Kidney epithelial cell (primary cell): ENCODE results near the gene PPCDC. TPM values are rescaled to one million over a fixed set of nuclear protein-coding genes. Genes with fewer than 3 reads are reported as not detected.

ENCODE experiments used
- DNase-seq: peaks from one replicate; pipeline ENCODE4 v3.0.0-alpha.2; 2010; ENCODE audit warnings: low read depth
- H3K27me3 ChIP-seq: 2 replicates; pipeline ENCODE4 v1.6.0; 2011; ENCODE audit warnings: low read length; ENCODE audit not compliant: control insufficient read depth, insufficient read depth
- H3K36me3 ChIP-seq: 2 replicates; pipeline ENCODE4 v1.5.1; 2011; ENCODE audit warnings: low read length; ENCODE audit not compliant: control insufficient read depth, insufficient read depth
- H3K4me3 ChIP-seq: 2 replicates; pipeline ENCODE4 v1.5.1; 2011; ENCODE audit warnings: low read depth, mild to moderate bottlenecking, control low read depth, low read length
- CTCF ChIP-seq: IDR thresholded peaks from 2 replicates; pipeline ENCODE4 v1.5.1; 2011; ENCODE audit warnings: mild to moderate bottlenecking, moderate library complexity, low read length, control low read depth, inconsistent platforms; ENCODE audit not compliant: insufficient read depth, poor library complexity, severe bottlenecking
- total RNA-seq: library from RNA; depleted of rRNA; stranded (reverse); fragments of >200 nt; gene quantifications from 2 replicates; pipeline ENCODE4 v1.2.3, GENCODE V29; 2015

The PPCDC gene
- total RNA-seq, 1 donor from 2014 or later = 25.9 TPM

- H3K36me3 ChIP-seq = no peaks in the 10 kb centered on the region
- H3K4me3 ChIP-seq = no peak overlapping the region
- no peaks in the 10 kb centered on the region for H3K27me3 ChIP-seq
- peak; percentile 68 for TF ChIP-seq CTCF
- no peak for DNase-seq
These were observed 19.5 kb downstream of the PPCDC start for GRCh38 chr15:75042730-75043508.

- TF ChIP-seq CTCF = peak; percentile 49
- peak; percentile 93 for DNase-seq
- H3K27me3 ChIP-seq = no peaks in the 10 kb centered on the region
- H3K4me3 ChIP-seq = no peak overlapping the region
- H3K36me3 ChIP-seq = no peaks in the 10 kb centered on the region
These were observed 20.3 kb downstream of the PPCDC start for GRCh38 chr15:75043509-75044257.

- TF ChIP-seq CTCF = no peak
- Histone ChIP-seq H3K4me3 (no peak overlapping the region), H3K27me3 (no peaks in the 10 kb centered on the region), H3K36me3 (no peaks in the 10 kb centered on the region)
- DNase-seq = no peak
These were observed 21.0 kb downstream of the PPCDC start for GRCh38 chr15:75044258-75044878.

- Histone ChIP-seq H3K4me3 (no peak overlapping the region), H3K36me3 (no peaks in the 10 kb centered on the region), H3K27me3 (no peaks in the 10 kb centered on the region)
- no peak for DNase-seq
- no peak for TF ChIP-seq CTCF
These were observed 22.1 kb downstream of the PPCDC start for GRCh38 chr15:75045332-75046015.

- no peaks in the 10 kb centered on the region for H3K36me3 ChIP-seq
- TF ChIP-seq CTCF = no peak
- DNase-seq = no peak
- H3K4me3 ChIP-seq = no peak overlapping the region
- H3K27me3 ChIP-seq = no peaks in the 10 kb centered on the region
These were observed 25.0 kb downstream of the PPCDC start for GRCh38 chr15:75048394-75048793.
